SK-N-SH (cell line): ENCODE results near the gene SFTPA2.
"Not testable (repeated sequence)": the region's sequence is repeated elsewhere in the genome, so short reads cannot be mapped to it uniquely, and the experiment has no call there.

Experiments
- EP300 ChIP-seq, 2 experiments: IDR thresholded peaks; 2 replicates each; pipeline versions ENCODE4 v1.4.0 to v1.6.1; 2012; ENCODE audit warnings: borderline replicate concordance in 1 of 2, low read depth in 1 of 2, low read length in 1 of 2
- EZH2phosphoT487 ChIP-seq: fragments of 200-600 bp; sonication (generic); IDR thresholded peaks from 2 replicates; pipeline ENCODE4 v1.6.1; 2017; ENCODE audit warnings: low read depth, mixed run types, mild to moderate bottlenecking, antibody characterized with exemption, moderate library complexity, borderline replicate concordance
- FOXM1 ChIP-seq: IDR thresholded peaks from 2 replicates; pipeline ENCODE4 v1.4.0; 2012; ENCODE audit warnings: low read depth, mild to moderate bottlenecking
- MEF2A ChIP-seq: IDR thresholded peaks from 2 replicates; pipeline ENCODE4 v1.4.0; 2012; ENCODE audit warnings: low read depth, borderline replicate concordance
- MXI1 ChIP-seq: IDR thresholded peaks from 2 replicates; pipeline ENCODE4 v1.6.1; 2012; ENCODE audit warnings: mild to moderate bottlenecking, low read depth, low read length, improper control_type of control experiment
- RAD21 ChIP-seq: IDR thresholded peaks from 2 replicates; pipeline ENCODE4 v1.6.1; 2012; ENCODE audit warnings: mild to moderate bottlenecking, low read length
- RCOR1 ChIP-seq: fragments of 150-350 bp; IDR thresholded peaks from 2 replicates; pipeline ENCODE4 v1.6.1; 2017; ENCODE audit warnings: antibody characterized with exemption, low read length
- RFX5 ChIP-seq: IDR thresholded peaks from 2 replicates; pipeline ENCODE4 v1.6.1; 2012; ENCODE audit warnings: mild to moderate bottlenecking, improper control_type of control experiment, low read length
- SIN3A ChIP-seq: IDR thresholded peaks from 2 replicates; pipeline ENCODE4 v1.6.1; 2012; ENCODE audit warnings: low read depth, mild to moderate bottlenecking, low read length, moderate library complexity, borderline replicate concordance
- TAF1 ChIP-seq: IDR thresholded peaks from 2 replicates; pipeline ENCODE4 v1.6.1; 2012; ENCODE audit warnings: low read depth, mild to moderate bottlenecking, low read length, moderate library complexity, borderline replicate concordance
- TCF12 ChIP-seq: IDR thresholded peaks from 2 replicates; pipeline ENCODE4 v1.4.0; 2012
- YY1 ChIP-seq: IDR thresholded peaks from 2 replicates; pipeline ENCODE4 v1.4.0; 2012; ENCODE audit warnings: low read depth, mild to moderate bottlenecking
- TF ChIP-seq, protein P1 (sequence below): fragments of 200-600 bp; sonication (generic); IDR thresholded peaks from 2 replicates; pipeline ENCODE4 v1.6.1; 2017; ENCODE audit warnings: antibody characterized with exemption, mild to moderate bottlenecking, moderate library complexity
- TF ChIP-seq, protein P2 (sequence below): IDR thresholded peaks from 2 replicates; pipeline ENCODE4 v1.4.0; 2012; ENCODE audit warnings: low read depth, borderline replicate concordance

DNA sequence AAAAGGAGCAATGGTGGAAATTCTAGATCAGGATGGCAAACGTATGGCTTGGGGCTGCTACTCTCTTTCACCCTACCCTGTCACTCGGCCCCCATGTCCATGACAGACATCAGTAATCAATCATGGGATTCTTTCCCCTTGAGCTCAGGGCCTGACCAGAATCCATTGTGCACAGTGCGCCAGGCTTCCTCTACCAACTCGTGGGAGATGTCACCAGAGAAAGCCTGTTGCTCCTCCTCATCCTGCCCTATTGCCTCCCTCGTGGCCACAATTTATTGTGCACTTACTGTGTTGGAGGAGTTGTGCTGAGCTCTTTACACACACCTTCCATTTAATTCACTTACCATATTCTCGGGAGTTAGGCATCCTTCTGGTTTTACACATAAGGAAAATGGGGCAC lies 21.9 kb downstream of the SFTPA2 start:
- TF ChIP-seq, protein P1, sequence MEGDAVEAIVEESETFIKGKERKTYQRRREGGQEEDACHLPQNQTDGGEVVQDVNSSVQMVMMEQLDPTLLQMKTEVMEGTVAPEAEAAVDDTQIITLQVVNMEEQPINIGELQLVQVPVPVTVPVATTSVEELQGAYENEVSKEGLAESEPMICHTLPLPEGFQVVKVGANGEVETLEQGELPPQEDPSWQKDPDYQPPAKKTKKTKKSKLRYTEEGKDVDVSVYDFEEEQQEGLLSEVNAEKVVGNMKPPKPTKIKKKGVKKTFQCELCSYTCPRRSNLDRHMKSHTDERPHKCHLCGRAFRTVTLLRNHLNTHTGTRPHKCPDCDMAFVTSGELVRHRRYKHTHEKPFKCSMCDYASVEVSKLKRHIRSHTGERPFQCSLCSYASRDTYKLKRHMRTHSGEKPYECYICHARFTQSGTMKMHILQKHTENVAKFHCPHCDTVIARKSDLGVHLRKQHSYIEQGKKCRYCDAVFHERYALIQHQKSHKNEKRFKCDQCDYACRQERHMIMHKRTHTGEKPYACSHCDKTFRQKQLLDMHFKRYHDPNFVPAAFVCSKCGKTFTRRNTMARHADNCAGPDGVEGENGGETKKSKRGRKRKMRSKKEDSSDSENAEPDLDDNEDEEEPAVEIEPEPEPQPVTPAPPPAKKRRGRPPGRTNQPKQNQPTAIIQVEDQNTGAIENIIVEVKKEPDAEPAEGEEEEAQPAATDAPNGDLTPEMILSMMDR = not testable (repeated sequence)
- not testable (repeated sequence) for TF ChIP-seq RAD21; EZH2phosphoT487; EP300 (IDR thresholded peaks at IDR 0.05; ENCODE audit: borderline replicate concordance in 1 of 2, low read depth in 1 of 2, low read length in 1 of 2); RFX5; TAF1; TCF12; FOXM1; MXI1; RCOR1; YY1; SIN3A; MEF2A
- TF ChIP-seq, protein P2, sequence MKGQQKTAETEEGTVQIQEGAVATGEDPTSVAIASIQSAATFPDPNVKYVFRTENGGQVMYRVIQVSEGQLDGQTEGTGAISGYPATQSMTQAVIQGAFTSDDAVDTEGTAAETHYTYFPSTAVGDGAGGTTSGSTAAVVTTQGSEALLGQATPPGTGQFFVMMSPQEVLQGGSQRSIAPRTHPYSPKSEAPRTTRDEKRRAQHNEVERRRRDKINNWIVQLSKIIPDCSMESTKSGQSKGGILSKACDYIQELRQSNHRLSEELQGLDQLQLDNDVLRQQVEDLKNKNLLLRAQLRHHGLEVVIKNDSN = not testable (repeated sequence)
